B cell (primary cell): ENCODE results near the gene PES1.

Experiments used
- EZH2 ChIP-seq: IDR thresholded peaks from 2 replicates; pipeline ENCODE4 v1.6.1; 2012; ENCODE audit warnings: borderline replicate concordance, low read depth, mild to moderate bottlenecking, moderate library complexity, low read length; ENCODE audit not compliant: insufficient read depth, poor library complexity, severe bottlenecking
- TF ChIP-seq, protein P1 (sequence below): fragments of 200-600 bp; IDR thresholded peaks from one replicate; pipeline ENCODE4 v1.8.0; 2022; ENCODE audit warnings: antibody characterized with exemption, mild to moderate bottlenecking

DNA sequence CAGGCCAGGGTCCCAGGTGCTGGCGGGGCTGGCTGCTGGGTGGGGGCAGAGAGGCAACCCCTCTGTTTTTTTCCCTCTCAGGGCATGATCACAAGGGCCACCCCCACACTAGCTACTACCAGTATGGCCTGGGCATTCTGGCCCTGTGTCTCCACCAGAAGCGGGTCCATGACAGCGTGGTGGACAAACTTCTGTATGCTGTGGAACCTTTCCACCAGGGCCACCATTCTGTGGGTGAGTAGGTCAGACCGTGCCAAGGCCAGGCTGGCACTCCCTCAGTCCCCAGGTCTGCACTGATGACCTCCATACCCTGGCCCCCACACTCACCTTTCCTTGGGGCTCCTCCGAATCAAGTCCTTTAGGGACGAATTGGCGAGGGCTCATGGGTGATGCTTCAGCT is 22.6 kb upstream of the PES1 start:
- TF ChIP-seq, protein P1, sequence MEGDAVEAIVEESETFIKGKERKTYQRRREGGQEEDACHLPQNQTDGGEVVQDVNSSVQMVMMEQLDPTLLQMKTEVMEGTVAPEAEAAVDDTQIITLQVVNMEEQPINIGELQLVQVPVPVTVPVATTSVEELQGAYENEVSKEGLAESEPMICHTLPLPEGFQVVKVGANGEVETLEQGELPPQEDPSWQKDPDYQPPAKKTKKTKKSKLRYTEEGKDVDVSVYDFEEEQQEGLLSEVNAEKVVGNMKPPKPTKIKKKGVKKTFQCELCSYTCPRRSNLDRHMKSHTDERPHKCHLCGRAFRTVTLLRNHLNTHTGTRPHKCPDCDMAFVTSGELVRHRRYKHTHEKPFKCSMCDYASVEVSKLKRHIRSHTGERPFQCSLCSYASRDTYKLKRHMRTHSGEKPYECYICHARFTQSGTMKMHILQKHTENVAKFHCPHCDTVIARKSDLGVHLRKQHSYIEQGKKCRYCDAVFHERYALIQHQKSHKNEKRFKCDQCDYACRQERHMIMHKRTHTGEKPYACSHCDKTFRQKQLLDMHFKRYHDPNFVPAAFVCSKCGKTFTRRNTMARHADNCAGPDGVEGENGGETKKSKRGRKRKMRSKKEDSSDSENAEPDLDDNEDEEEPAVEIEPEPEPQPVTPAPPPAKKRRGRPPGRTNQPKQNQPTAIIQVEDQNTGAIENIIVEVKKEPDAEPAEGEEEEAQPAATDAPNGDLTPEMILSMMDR: no peak
- no peak for TF ChIP-seq EZH2
